ENCODE results near the gene LRRC4C. TPM values are rescaled to one million over a fixed set of nuclear protein-coding genes. Genes with fewer than 3 reads are reported as not detected.
A peak's percentile ranks its signal among the peaks of the same experiment; 100 is the strongest.

LRRC4C gene
- total RNA-seq, 1 experiment from 2014 or later = 0.72 TPM

GRCh38 chr11:41175304-41175972, 284.0 kb downstream of the LRRC4C start:
- no peak overlapping the region for H3K4me3 Mint-ChIP-seq
- CTCF ChIA-PET = interaction anchor here (0.6 to 1.8 kb wide), 9 partner anchors 26 to 869 kb away, joined by 3 to 9 read pairs (median 4); no protein-coding TSS in a partner anchor
- POLR2A ChIA-PET = no interaction called here
- H3K27me3 Mint-ChIP-seq (ENCODE audit: low read depth) = no peaks in the 10 kb centered on the region
- peaks cover 8% of the 10 kb centered on the region; the same call in 1 of the 2 replicates for H3K9me3 Mint-ChIP-seq
- peaks cover 28% of the 10 kb centered on the region for H3K4me1 Mint-ChIP-seq
- peaks cover 4% of the 10 kb centered on the region; the same call in 1 of the 2 replicates for H3K36me3 Mint-ChIP-seq
- DNase-seq (ENCODE audit: low spot score) (no peak), ATAC-seq (peak; percentile 70)
- no peak for TF ChIP-seq JUN (CRISPR knock-in tag; IDR thresholded peaks at IDR 0.05)
- TF ChIP-seq SMAD4 (CRISPR knock-in tag; IDR thresholded peaks at IDR 0.05) = no peak
- no peak overlapping the region for H3K27ac Mint-ChIP-seq

- Mint-ChIP-seq H3K27ac (no peak overlapping the region), H3K36me3 (no peaks in the 10 kb centered on the region), H3K4me1 (peaks cover 30% of the 10 kb centered on the region), H3K27me3 (ENCODE audit: low read depth) (no peaks in the 10 kb centered on the region), H3K4me3 (no peak overlapping the region), H3K9me3 (peaks cover 4% of the 10 kb centered on the region; the same call in 1 of the 2 replicates)
- ChIA-PET POLR2A (no interaction called here), CTCF (no interaction called here)
- no peak for TF ChIP-seq CDX4 (CRISPR knock-in tag; IDR thresholded peaks at IDR 0.05; ENCODE audit: borderline replicate concordance)
- no peak for DNase-seq (ENCODE audit: low spot score)
- no peak for ATAC-seq
Measured at GRCh38 chr11:41146326-41146725, 313.1 kb downstream of the LRRC4C start.

- Mint-ChIP-seq H3K4me3 (no peak overlapping the region), H3K27ac (no peak overlapping the region), H3K27me3 (ENCODE audit: low read depth) (no peaks in the 10 kb centered on the region), H3K9me3 (peaks cover 4% of the 10 kb centered on the region; the same call in 1 of the 2 replicates), H3K4me1 (peaks cover 30% of the 10 kb centered on the region), H3K36me3 (no peaks in the 10 kb centered on the region)
- ChIA-PET CTCF (interaction anchor here (0.8 kb wide), 1 partner anchor 233 kb away, joined by 3 read pairs; no protein-coding TSS in a partner anchor), POLR2A (no interaction called here)
- DNase-seq (ENCODE audit: low spot score) (no peak), ATAC-seq (no peak)
- TF ChIP-seq ZNF425 (CRISPR knock-in tag; conservative IDR thresholded peaks at IDR 0.05) (no peak), AFF4 (CRISPR knock-in tag; IDR thresholded peaks at IDR 0.05; ENCODE audit: borderline replicate concordance) (no peak), ZNF532 (CRISPR knock-in tag; IDR thresholded peaks at IDR 0.05; ENCODE audit: borderline replicate concordance) (no peak), ZNF671 (CRISPR knock-in tag; IDR thresholded peaks at IDR 0.05) (no peak), ZSCAN18 (CRISPR knock-in tag; IDR thresholded peaks at IDR 0.05) (no peak), FOXK1 (CRISPR knock-in tag; IDR thresholded peaks at IDR 0.05) (no peak), ARID4B (CRISPR knock-in tag; IDR thresholded peaks at IDR 0.05; ENCODE audit: borderline replicate concordance) (no peak), SOX15 (CRISPR knock-in tag; IDR thresholded peaks at IDR 0.05) (no peak), ZNF138 (CRISPR knock-in tag; conservative IDR thresholded peaks at IDR 0.05) (no peak)
Measured at GRCh38 chr11:41145420-41145819, 314.0 kb downstream of the LRRC4C start.
